H1 (cell line): ENCODE data around the gene DNAH1. TPM values are rescaled to one million over a fixed set of nuclear protein-coding genes. Genes with fewer than 3 reads are reported as not detected.

ENCODE experiments used
- CTCF ChIA-PET: fragments of 300-600 bp; sonication (Branson Sonifier 250); formaldehyde crosslinking; loops from one replicate; lab custom pipeline; 2021; ENCODE audit not compliant: partially characterized antibody; lab: Charles Lee
- POLR2A ChIA-PET: fragments of 300-600 bp; sonication (Branson Sonifier 250); formaldehyde crosslinking; loops from one replicate; lab custom pipeline; 2021; ENCODE audit warnings: inconsistent platforms; ENCODE audit not compliant: partially characterized antibody; lab: Charles Lee
- DNase-seq, 2 experiments: peaks; one replicate each; pipeline versions ENCODE4 v3.0.0 to v3.0.0-alpha.2; 2010 to 2022; ENCODE audit warnings: low spot score in 2 of 2, low read depth in 1 of 2, mixed read lengths in 1 of 2
- FAIRE-seq: peaks from 2 replicates; lab custom pipeline; 2011; peaks lifted over from hg19 to GRCh38; lab: Jason Lieb, UNC
- H2AFZ ChIP-seq: 2 replicates; pipeline ENCODE4 v1.8.1; 2012; ENCODE audit warnings: low read length, inconsistent platforms
- H2AK5ac ChIP-seq: 2 replicates; pipeline ENCODE4 v1.6.1; 2013; ENCODE audit warnings: low read depth, low read length
- H2BK120ac ChIP-seq: replicated peaks from 2 replicates; pipeline ENCODE3; 2013; ENCODE audit warnings: low read depth, low read length, inconsistent platforms
- H2BK12ac ChIP-seq: 2 replicates; pipeline ENCODE4 v1.6.1; 2013; ENCODE audit warnings: low read depth, low read length
- H2BK15ac ChIP-seq: 2 replicates; pipeline ENCODE4 v1.6.1; 2013; ENCODE audit warnings: low read length
- H2BK20ac ChIP-seq: 2 replicates; pipeline ENCODE4 v1.6.1; 2013; ENCODE audit warnings: low read length
- H2BK5ac ChIP-seq: 2 replicates; pipeline ENCODE4 v1.6.1; 2013; ENCODE audit warnings: low read depth, low read length
- H3K14ac ChIP-seq: 2 replicates; pipeline ENCODE4 v1.6.1; 2013; ENCODE audit warnings: inconsistent platforms; ENCODE audit not compliant: insufficient read length
- H3K18ac ChIP-seq: 2 replicates; pipeline ENCODE4 v1.6.1; 2013; ENCODE audit warnings: low read length; ENCODE audit errors: extremely low read depth
- H3K23ac ChIP-seq: 2 replicates; pipeline ENCODE4 v1.6.1; 2013; ENCODE audit warnings: inconsistent platforms; ENCODE audit not compliant: insufficient read length
- H3K23me2 ChIP-seq: 2 replicates; pipeline ENCODE4 v1.6.1; 2013; ENCODE audit warnings: low read depth, low read length
- H3K27ac ChIP-seq: 2 replicates; pipeline ENCODE4 v1.6.1; 2011; ENCODE audit warnings: low read depth, low read length, inconsistent platforms
- H3K27me3 ChIP-seq, 4 experiments: replicated peaks in 1 of 4; 1 replicate in 1 of 4; 2 replicates in 3 of 4; pipeline versions ENCODE4 v1.6.1 to v1.8.1; 2011 to 2013; ENCODE audit warnings: low read length in 3 of 4, mild to moderate bottlenecking in 3 of 4, inconsistent platforms in 2 of 4, mixed read lengths in 2 of 4, moderate library complexity in 1 of 4; ENCODE audit not compliant: control insufficient read depth in 3 of 4, insufficient read depth in 3 of 4; ENCODE audit errors: extremely low read depth in 1 of 4
- H3K36me3 ChIP-seq, 4 experiments: 2 replicates each; pipeline versions ENCODE4 v1.6.1 to v1.8.1; 2011 to 2013; ENCODE audit warnings: mild to moderate bottlenecking in 4 of 4, low read length in 3 of 4, moderate library complexity in 2 of 4, control low read depth in 1 of 4, inconsistent platforms in 1 of 4; ENCODE audit not compliant: insufficient read depth in 4 of 4, control insufficient read depth in 2 of 4
- H3K4ac ChIP-seq: replicated peaks from 2 replicates; pipeline ENCODE3; 2013; ENCODE audit warnings: low read length, low read depth, mixed read lengths, inconsistent platforms; ENCODE audit not compliant: insufficient read length
- H3K4me1 ChIP-seq, 4 experiments: replicated peaks in 1 of 4; 1 replicate in 1 of 4; 2 replicates in 3 of 4; pipeline versions ENCODE4 v1.6.1 to v1.8.1; 2011 to 2013; ENCODE audit warnings: low read length in 3 of 4, inconsistent platforms in 2 of 4, mixed read lengths in 1 of 4; ENCODE audit not compliant: insufficient read depth in 4 of 4, control insufficient read depth in 3 of 4
- H3K4me2 ChIP-seq, 2 experiments: 2 replicates each; pipeline versions ENCODE4 v1.6.1 to v1.8.1; 2011 to 2013; ENCODE audit warnings: low read depth in 2 of 2, low read length in 2 of 2, control low read depth in 1 of 2, inconsistent platforms in 1 of 2, mild to moderate bottlenecking in 1 of 2; ENCODE audit not compliant: insufficient read depth in 1 of 2
- H3K4me3 ChIP-seq, 4 experiments: fragments of 200-600, 300-600 bp in 1 of 4; sonication (generic), shearing (Covaris generic), sonication (Bioruptor Twin) in 1 of 4; 2 replicates each; pipeline versions ENCODE4 v1.5.1 to v1.8.1; 2011 to 2016; ENCODE audit warnings: low read length in 4 of 4, low read depth in 3 of 4, control low read depth in 2 of 4, inconsistent platforms in 2 of 4, mild to moderate bottlenecking in 2 of 4, mixed read lengths in 1 of 4, moderate library complexity in 1 of 4; ENCODE audit not compliant: insufficient read depth in 2 of 4; ENCODE audit errors: extremely low read depth in 1 of 4
- H3K56ac ChIP-seq: replicated peaks from 2 replicates; pipeline ENCODE3; 2013; ENCODE audit warnings: low read depth, mild to moderate bottlenecking, mixed read lengths, low read length, inconsistent platforms; ENCODE audit not compliant: insufficient read length
- H3K79me1 ChIP-seq: 2 replicates; pipeline ENCODE4 v1.6.1; 2013; ENCODE audit warnings: low read depth, low read length, control low read depth
- H3K79me2 ChIP-seq, 2 experiments: 2 replicates each; pipeline versions ENCODE4 v1.6.1 to v1.8.1; 2012 to 2013; ENCODE audit warnings: low read length in 2 of 2, mild to moderate bottlenecking in 2 of 2, inconsistent platforms in 1 of 2; ENCODE audit not compliant: insufficient read depth in 2 of 2, control insufficient read depth in 1 of 2
- H3K9ac ChIP-seq, 4 experiments: replicated peaks in 1 of 4; 1 replicate in 1 of 4; 2 replicates in 3 of 4; pipeline versions ENCODE4 v1.6.1 to v1.8.1; 2011 to 2013; ENCODE audit warnings: low read depth in 3 of 4, low read length in 3 of 4, control low read depth in 2 of 4, mild to moderate bottlenecking in 2 of 4, moderate library complexity in 2 of 4, inconsistent platforms in 1 of 4; ENCODE audit errors: extremely low read depth in 1 of 4
- H3K9me3 ChIP-seq, 2 experiments: 2 replicates each; pipeline versions ENCODE4 v1.6.1 to v1.8.1; 2012 to 2013; ENCODE audit warnings: mild to moderate bottlenecking in 2 of 2, moderate library complexity in 2 of 2, control low read depth in 1 of 2, inconsistent platforms in 1 of 2, low read depth in 1 of 2, low read length in 1 of 2, mixed read lengths in 1 of 2; ENCODE audit not compliant: insufficient read depth in 2 of 2
- H4K20me1 ChIP-seq, 2 experiments: replicated peaks in 1 of 2; 2 replicates each; pipeline versions ENCODE3 to v1.8.1; 2011 to 2013; ENCODE audit warnings: inconsistent platforms in 2 of 2, low read length in 2 of 2, mild to moderate bottlenecking in 1 of 2; ENCODE audit not compliant: insufficient read depth in 2 of 2, control insufficient read depth in 1 of 2
- H4K5ac ChIP-seq: 2 replicates; pipeline ENCODE4 v1.6.1; 2013; ENCODE audit warnings: low read length, low read depth, mixed read lengths, inconsistent platforms; ENCODE audit not compliant: insufficient read length
- H4K8ac ChIP-seq: 2 replicates; pipeline ENCODE4 v1.8.0; 2013; ENCODE audit warnings: mild to moderate bottlenecking, moderate library complexity, low read length, inconsistent platforms; ENCODE audit not compliant: insufficient read depth; ENCODE audit errors: extremely low read depth
- H4K91ac ChIP-seq: replicated peaks from 2 replicates; pipeline ENCODE3; 2013; ENCODE audit warnings: low read length, mixed read lengths, inconsistent platforms; ENCODE audit not compliant: insufficient read length
- CBX8 ChIP-seq: fragments of 300-800, 300-1000 bp; sonication (generic); IDR thresholded peaks from 2 replicates; pipeline ENCODE4 v1.7.1; 2016; ENCODE audit warnings: low read depth, low read length, borderline replicate concordance
- CHD2 ChIP-seq: IDR thresholded peaks from 2 replicates; pipeline ENCODE4 v1.6.1; 2012; ENCODE audit warnings: low read length, improper control_type of control experiment
- CTBP2 ChIP-seq: IDR thresholded peaks from 2 replicates; pipeline ENCODE4 v1.7.0; 2011; ENCODE audit warnings: borderline replicate concordance, mild to moderate bottlenecking, moderate library complexity, mixed read lengths, low read length; ENCODE audit not compliant: insufficient read depth, insufficient read length
- CTCF ChIP-seq, 3 experiments: IDR thresholded peaks; 1 replicate in 2 of 3; 2 replicates in 1 of 3; pipeline versions ENCODE4 v1.5.1 to v1.6.1; 2011; ENCODE audit warnings: low read length in 3 of 3, mild to moderate bottlenecking in 3 of 3, inconsistent platforms in 2 of 3, low read depth in 1 of 3, moderate library complexity in 1 of 3; ENCODE audit not compliant: insufficient read depth in 1 of 3; ENCODE audit errors: control extremely low read depth in 1 of 3
- JUN ChIP-seq: IDR thresholded peaks from 2 replicates; pipeline ENCODE4 v1.6.1; 2011; ENCODE audit warnings: low read depth, mild to moderate bottlenecking, improper control_type of control experiment, low read length
- POU5F1 ChIP-seq: IDR thresholded peaks from 2 replicates; pipeline ENCODE4 v1.6.1; 2011; ENCODE audit warnings: low read depth, mild to moderate bottlenecking, low read length, moderate library complexity
- SAP30 ChIP-seq: fragments of 300-600 bp; sonication (generic); IDR thresholded peaks from 2 replicates; pipeline ENCODE4 v1.7.1; 2012; ENCODE audit warnings: low read length, moderate library complexity, mild to moderate bottlenecking, inconsistent platforms; ENCODE audit not compliant: insufficient read depth, insufficient replicate concordance
- TAF7 ChIP-seq: optimal IDR thresholded peaks from 2 replicates; pipeline ENCODE3; 2011; ENCODE audit warnings: low read depth, mild to moderate bottlenecking, inconsistent platforms, low read length, moderate library complexity, borderline replicate concordance
- TBP ChIP-seq: IDR thresholded peaks from 2 replicates; pipeline ENCODE4 v1.6.1; 2011; ENCODE audit warnings: low read depth, low read length, improper control_type of control experiment
- WGBS, 2 experiments: shearing (Covaris generic) in 1 of 2; methylation state at CpG; one replicate each; pipeline versions ENCODE4 v1.1.6 to v1.1.7; 2013 to 2015; ENCODE audit warnings: low lambda C conversion rate in 2 of 2, mixed read lengths in 2 of 2, inconsistent platforms in 1 of 2, low coverage in 1 of 2, missing lambda C conversion rate in 1 of 2; ENCODE audit not compliant: insufficient replicate concordance in 2 of 2, insufficient coverage in 1 of 2, insufficient read length in 1 of 2; ENCODE audit errors: extremely low coverage in 1 of 2, missing lambda C conversion rate in 1 of 2; 5-methylcytosine and 5-hydroxymethylcytosine counted together
- polyA plus RNA-seq, 7 experiments: library from polyadenylated mRNA; depleted of rRNA in 3 of 7; stranded (reverse) in 5 of 7; unstranded in 2 of 7; fragments of >200 nt in 5 of 7; fragments of 200-250 nt in 2 of 7; gene quantifications; 1 replicate in 5 of 7; 2 replicates in 1 of 7; 4 replicates in 1 of 7; pipeline versions ENCODE4 v1.2.1 to v1.2.3, GENCODE V29; 2011 to 2013; ENCODE audit warnings: missing spikeins in 2 of 7, mixed read lengths in 2 of 7
- total RNA-seq: library from RNA; stranded (reverse); fragmentation: NEBNext Ultra II Directional; extraction: Animal tissue kit (Norgen Biotek cat#: 25700); gene quantifications from 2 replicates; pipeline ENCODE4 v1.2.1, GENCODE V29; 2021

Gene DNAH1
- total and polyA plus RNA-seq, 2 of the 8 experiments (the other 6 are each of a cell fraction or from before 2014, with no cell fraction given), result 1.0 to 1.5 TPM

DNA sequence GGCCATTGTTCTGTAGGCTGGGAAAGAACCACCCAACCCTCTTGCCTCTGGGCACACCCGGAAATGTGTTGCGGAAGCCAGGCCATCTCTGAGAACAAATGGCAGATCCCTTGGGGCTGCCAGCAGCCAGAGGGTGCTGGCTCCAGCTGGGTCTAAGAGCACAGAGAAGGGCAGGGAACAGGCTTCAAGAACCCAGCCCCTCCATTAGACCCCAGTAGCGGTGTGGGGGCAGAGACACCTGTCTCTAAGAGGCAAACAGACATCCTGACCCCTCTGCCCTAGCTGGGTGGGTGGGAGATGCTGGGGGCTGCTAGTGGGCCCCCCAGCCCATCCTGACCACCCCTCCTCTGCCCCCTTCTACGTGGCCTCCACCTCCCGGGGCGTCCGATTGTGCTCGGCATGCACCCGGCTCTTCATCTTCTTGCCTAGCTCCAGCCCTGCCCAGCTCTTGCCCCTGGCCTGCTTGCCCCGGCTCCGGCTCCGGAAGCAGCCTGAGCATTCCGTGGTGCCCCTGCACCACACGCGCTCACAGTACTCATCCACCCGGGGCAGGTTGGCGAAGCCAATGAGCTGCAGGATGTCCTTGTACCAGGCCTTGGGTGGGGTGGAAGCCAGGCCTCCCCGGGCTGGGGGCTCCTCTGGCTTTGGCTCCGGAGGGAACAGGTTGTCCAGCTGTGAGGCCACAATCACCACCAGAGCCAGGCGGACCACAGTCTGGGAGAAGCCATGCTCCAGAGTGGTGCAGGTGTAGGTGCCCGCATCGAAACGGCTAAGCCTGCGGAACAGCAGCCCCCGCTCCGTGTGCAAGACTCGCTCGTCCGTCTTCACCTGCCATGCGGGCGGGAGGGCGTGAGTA, 119.4 kb downstream of the DNAH1 start:
- no peak for DNase-seq
- no peak for TF ChIP-seq POU5F1
- no peak for TF ChIP-seq CHD2
- TF ChIP-seq CTCF (IDR thresholded peaks at IDR 0.05; ENCODE audit: control extremely low read depth in 1 of 3, insufficient read depth in 1 of 3, low read depth in 1 of 3, low read length in 3 of 3), result no peak
- no peak for TF ChIP-seq CTBP2
- TF ChIP-seq TAF7, result no peak
- TF ChIP-seq JUN, result no peak
- TF ChIP-seq SAP30, result no peak
- no peak for TF ChIP-seq TBP
- TF ChIP-seq CBX8, result no peak

More for the DNA sequence above, 119.4 kb downstream of the DNAH1 start:
- H2BK15ac ChIP-seq, result no peak overlapping the region
- no peaks in the 10 kb centered on the region for H3K79me2 ChIP-seq
- CTCF ChIA-PET, result interaction anchor here (0.8 to 1.7 kb wide), 4 partner anchors 8 to 44 kb away, joined by 3 to 8 read pairs (median 4); no protein-coding TSS in a partner anchor
- H2BK5ac ChIP-seq, result peak overlapping the region; percentile 75; the same call in 1 of the 2 replicates
- H2BK12ac ChIP-seq, result no peak overlapping the region
- H2AK5ac ChIP-seq, result no peak overlapping the region; the same call in 1 of the 2 replicates
- peak overlapping the region; percentile 57; the same call in 1 of the 2 replicates for H4K8ac ChIP-seq
- POLR2A ChIA-PET, result interaction anchor here (10.5 kb wide), 1 partner anchor 11 kb away, joined by 112 read pairs; the partner anchor contains the start of gene SEMA3G
- 93% methylated on average over 31 of the region's 32 CpGs; no CpG with 5 or more reads in 1 of the 2 experiments for WGBS, 2 experiments
- no peak overlapping the region for H2BK120ac ChIP-seq
- H3K56ac ChIP-seq, result no peak overlapping the region
- no peak for FAIRE-seq
- H4K5ac ChIP-seq, result no peak overlapping the region
- no peak overlapping the region for H3K18ac ChIP-seq
- H3K14ac ChIP-seq, result no peak overlapping the region
- H3K27me3 ChIP-seq, result no peaks in the 10 kb centered on the region
- H3K36me3 ChIP-seq, result no peaks in the 10 kb centered on the region
- no peak overlapping the region for H2AFZ ChIP-seq
- H3K4me2 ChIP-seq, result no peak overlapping the region
- no peak overlapping the region for H3K4ac ChIP-seq
- H3K79me1 ChIP-seq, result no peaks in the 10 kb centered on the region
- no peak overlapping the region for H3K27ac ChIP-seq
- H4K20me1 ChIP-seq, result no peaks in the 10 kb centered on the region
- no peak overlapping the region for H3K23ac ChIP-seq
- no peaks in the 10 kb centered on the region for H3K9me3 ChIP-seq
- H4K91ac ChIP-seq, result no peak overlapping the region
- H3K9ac ChIP-seq, result no peak overlapping the region
- no peaks in the 10 kb centered on the region for H3K23me2 ChIP-seq
- H3K4me1 ChIP-seq, result peaks cover 0 to 2% (median 0%) of the 10 kb centered on the region in 4 experiments; a peak in 1 of 7 replicates
- no peak overlapping the region for H3K4me3 ChIP-seq
- H2BK20ac ChIP-seq, result no peak overlapping the region
